Endodermal cell (in vitro differentiated cells): ENCODE results near the gene HAUS3. TPM values are rescaled to one million over a fixed set of nuclear protein-coding genes. Genes with fewer than 3 reads are reported as not detected.
"Not testable (repeated sequence)": the region's sequence is repeated elsewhere in the genome, so short reads cannot be mapped to it uniquely, and the experiment has no call there.

Experiments used
- DNase-seq: peaks from one replicate; pipeline ENCODE4 v3.0.0-alpha.2; 2017
- H3K27ac ChIP-seq: 2 replicates; pipeline ENCODE4 v1.5.1; 2013; ENCODE audit warnings: mild to moderate bottlenecking, low read depth, low read length, moderate library complexity
- H3K27me3 ChIP-seq: 2 replicates; pipeline ENCODE4 v1.6.1; 2013; ENCODE audit warnings: mild to moderate bottlenecking, low read length, moderate library complexity; ENCODE audit not compliant: insufficient read depth, control insufficient read depth, poor library complexity, severe bottlenecking
- H3K36me3 ChIP-seq: 2 replicates; pipeline ENCODE4 v1.7.0; 2013; ENCODE audit warnings: mild to moderate bottlenecking, low read length, moderate library complexity; ENCODE audit not compliant: control insufficient read depth, insufficient read depth
- H3K4me1 ChIP-seq: one replicate; pipeline ENCODE4 v1.7.0; 2013; ENCODE audit warnings: low read length; ENCODE audit not compliant: control insufficient read depth, insufficient read depth
- H3K4me3 ChIP-seq: 2 replicates; pipeline ENCODE4 v1.5.1; 2013; ENCODE audit warnings: mild to moderate bottlenecking, low read length, moderate library complexity
- H3K9ac ChIP-seq: 2 replicates; pipeline ENCODE4 v1.6.1; 2013; ENCODE audit warnings: mild to moderate bottlenecking, low read length, moderate library complexity; ENCODE audit not compliant: poor library complexity, severe bottlenecking; ENCODE audit errors: extremely low read depth
- H3K9me3 ChIP-seq: 2 replicates; pipeline ENCODE4 v1.6.1; 2013; ENCODE audit warnings: mild to moderate bottlenecking, low read length, moderate library complexity; ENCODE audit not compliant: control insufficient read depth
- H3K27ac Mint-ChIP-seq: 2 replicates; pipeline ENCODE4 v1.8.0; 2020; ENCODE audit warnings: mixed read lengths
- H3K27me3 Mint-ChIP-seq: 2 replicates; pipeline ENCODE4 v1.8.0; 2021; ENCODE audit warnings: mild to moderate bottlenecking, mixed read lengths; ENCODE audit not compliant: insufficient read depth
- H3K36me3 Mint-ChIP-seq: 2 replicates; pipeline ENCODE4 v1.8.0; 2020; ENCODE audit warnings: low read depth, mixed read lengths
- H3K4me1 Mint-ChIP-seq: 2 replicates; pipeline ENCODE4 v1.8.0; 2020; ENCODE audit warnings: mixed read lengths
- H3K4me3 Mint-ChIP-seq: 2 replicates; pipeline ENCODE4 v1.8.0; 2020; ENCODE audit warnings: mild to moderate bottlenecking, moderate library complexity, mixed read lengths
- H3K9me3 Mint-ChIP-seq: 2 replicates; pipeline ENCODE4 v1.8.0; 2020; ENCODE audit warnings: mild to moderate bottlenecking, mixed read lengths
- CTCF ChIP-seq: fragments of 200-600 bp; sonication (generic); conservative IDR thresholded peaks from 2 replicates; pipeline ENCODE4 v1.5.0; 2021; ENCODE audit warnings: antibody characterized with exemption, mild to moderate bottlenecking
- WGBS, 2 experiments: methylation state at CpG; one replicate each; pipeline versions ENCODE4 v1.1.5 to v1.1.7; 2013; ENCODE audit warnings: missing lambda C conversion rate in 2 of 2, mixed read lengths in 1 of 2; ENCODE audit not compliant: insufficient coverage in 1 of 2, insufficient read length in 1 of 2; 5-methylcytosine and 5-hydroxymethylcytosine counted together
- total RNA-seq, 2 donors: library from RNA; stranded (reverse); fragmentation: NEBNext Ultra II Directional in 1 of 2; extraction: Animal tissue kit (Norgen Biotek cat#: 25700) in 1 of 2; gene quantifications; 2 replicates in 1 of 2; 3 replicates in 1 of 2; pipeline ENCODE4 v1.2.1, GENCODE V29; 2021

Gene HAUS3
- total RNA-seq, 2 donors from 2014 or later = 17.0 to 22.6 TPM

GRCh38 chr4:2277956-2278355 is 36.0 kb upstream of the HAUS3 start:
- 91 to 93% methylated on average over 6 to 9 of the region's 9 CpGs for WGBS, 2 experiments
- Histone ChIP-seq H3K4me1 (no peaks in the 10 kb centered on the region), H3K27ac (no peak overlapping the region), H3K9me3 (no peaks in the 10 kb centered on the region), H3K9ac (no peak overlapping the region), H3K27me3 (no peaks in the 10 kb centered on the region), H3K36me3 (no peaks in the 10 kb centered on the region), H3K4me3 (no peak overlapping the region)
- Mint-ChIP-seq H3K9me3 (no peaks in the 10 kb centered on the region), H3K4me1 (peaks cover 9% of the 10 kb centered on the region), H3K27ac (no peak overlapping the region), H3K36me3 (no peaks in the 10 kb centered on the region), H3K4me3 (no peak overlapping the region), H3K27me3 (no peaks in the 10 kb centered on the region)
- TF ChIP-seq CTCF = no peak
- no peak for DNase-seq

GRCh38 chr4:2276581-2277325 is 34.8 kb upstream of the HAUS3 start:
- H3K27ac ChIP-seq = no peak overlapping the region
- 93 to 96% methylated on average over 16 to 28 of the region's 30 CpGs for WGBS, 2 experiments
- H3K9me3 ChIP-seq = no peaks in the 10 kb centered on the region

GRCh38 chr4:2275546-2276251 is 33.8 kb upstream of the HAUS3 start:
- Histone ChIP-seq H3K27ac (no peak overlapping the region), H3K9me3 (no peaks in the 10 kb centered on the region), H3K4me1 (peaks cover 7% of the 10 kb centered on the region), H3K4me3 (no peak overlapping the region), H3K27me3 (no peaks in the 10 kb centered on the region), H3K9ac (no peak overlapping the region), H3K36me3 (no peaks in the 10 kb centered on the region)
- Mint-ChIP-seq H3K9me3 (no peaks in the 10 kb centered on the region), H3K27ac (no peak overlapping the region), H3K36me3 (no peaks in the 10 kb centered on the region), H3K4me1 (peaks cover 13% of the 10 kb centered on the region), H3K4me3 (no peak overlapping the region), H3K27me3 (no peaks in the 10 kb centered on the region)
- TF ChIP-seq CTCF = no peak
- DNase-seq = no peak
- WGBS, 2 experiments = 94 to 97% methylated on average over 43 to 44 of the region's 44 CpGs

More at GRCh38 chr4:2276581-2277325, 34.8 kb upstream of the HAUS3 start:
- Mint-ChIP-seq H3K4me3 (no peak overlapping the region), H3K9me3 (no peaks in the 10 kb centered on the region), H3K27me3 (no peaks in the 10 kb centered on the region), H3K36me3 (no peaks in the 10 kb centered on the region), H3K4me1 (peaks cover 9% of the 10 kb centered on the region), H3K27ac (no peak overlapping the region)
- no peaks in the 10 kb centered on the region for H3K27me3 ChIP-seq
- TF ChIP-seq CTCF = no peak
- no peaks in the 10 kb centered on the region for H3K36me3 ChIP-seq
- H3K4me3 ChIP-seq = no peak overlapping the region
- DNase-seq = no peak
- H3K9ac ChIP-seq = no peak overlapping the region
- H3K4me1 ChIP-seq = peaks cover under 1% of the 10 kb centered on the region

GRCh38 chr4:2275044-2275397 is 33.1 kb upstream of the HAUS3 start:
- H3K27me3 ChIP-seq, DNase-seq, H3K27ac ChIP-seq, H3K9ac ChIP-seq, H3K9me3 Mint-ChIP-seq, H3K36me3 Mint-ChIP-seq, H3K4me3 ChIP-seq, H3K4me3 Mint-ChIP-seq, H3K27me3 Mint-ChIP-seq, H3K9me3 ChIP-seq, H3K4me1 ChIP-seq, H3K36me3 ChIP-seq, H3K27ac Mint-ChIP-seq: not testable (repeated sequence)
- peaks cover 14% of the 10 kb centered on the region for H3K4me1 Mint-ChIP-seq
- 88 to 93% methylated on average over 7 to 10 of the region's 10 CpGs for WGBS, 2 experiments
